ENCODE results near the gene CLDN14. TPM values are rescaled to one million over a fixed set of nuclear protein-coding genes. Genes with fewer than 3 reads are reported as not detected.

The CLDN14 gene
- total and polyA plus RNA-seq, 2 experiments from 2014 or later = 0.53 to 2.2 TPM

DNA sequence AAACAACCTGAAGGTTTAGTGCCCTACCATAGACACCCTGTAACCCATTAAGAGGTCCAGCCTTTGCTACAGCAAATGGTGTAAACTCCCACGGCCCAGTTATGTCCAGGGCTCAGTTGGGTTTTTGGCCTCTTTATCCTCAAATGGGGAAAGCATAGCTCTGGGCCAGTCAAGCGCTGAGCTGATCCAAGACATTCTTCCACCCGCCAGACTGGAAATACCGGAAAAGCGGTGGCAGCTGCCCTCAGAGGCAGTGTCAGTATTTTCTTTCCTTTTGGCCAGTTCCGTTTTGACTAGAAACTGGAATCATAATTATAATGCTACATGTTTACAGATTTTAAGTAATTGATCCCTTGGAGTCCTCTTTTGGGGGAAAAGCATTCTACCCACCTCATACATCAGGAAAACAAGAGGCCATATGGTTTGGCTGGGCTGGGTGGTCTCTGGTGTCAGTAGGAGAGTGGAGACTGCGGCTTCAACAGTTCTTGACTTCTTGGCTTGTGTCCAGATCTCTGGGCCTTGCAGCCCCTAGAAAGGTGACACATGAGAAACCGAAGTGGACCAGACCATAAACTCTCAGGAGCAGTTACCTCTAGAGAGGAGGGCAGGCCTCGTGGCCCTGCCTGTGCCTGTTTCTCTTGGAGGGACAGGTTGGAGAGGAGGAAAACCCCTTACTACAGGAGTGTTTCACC lies 30.2 kb upstream of the CLDN14 start:
- TF ChIP-seq, protein P1, sequence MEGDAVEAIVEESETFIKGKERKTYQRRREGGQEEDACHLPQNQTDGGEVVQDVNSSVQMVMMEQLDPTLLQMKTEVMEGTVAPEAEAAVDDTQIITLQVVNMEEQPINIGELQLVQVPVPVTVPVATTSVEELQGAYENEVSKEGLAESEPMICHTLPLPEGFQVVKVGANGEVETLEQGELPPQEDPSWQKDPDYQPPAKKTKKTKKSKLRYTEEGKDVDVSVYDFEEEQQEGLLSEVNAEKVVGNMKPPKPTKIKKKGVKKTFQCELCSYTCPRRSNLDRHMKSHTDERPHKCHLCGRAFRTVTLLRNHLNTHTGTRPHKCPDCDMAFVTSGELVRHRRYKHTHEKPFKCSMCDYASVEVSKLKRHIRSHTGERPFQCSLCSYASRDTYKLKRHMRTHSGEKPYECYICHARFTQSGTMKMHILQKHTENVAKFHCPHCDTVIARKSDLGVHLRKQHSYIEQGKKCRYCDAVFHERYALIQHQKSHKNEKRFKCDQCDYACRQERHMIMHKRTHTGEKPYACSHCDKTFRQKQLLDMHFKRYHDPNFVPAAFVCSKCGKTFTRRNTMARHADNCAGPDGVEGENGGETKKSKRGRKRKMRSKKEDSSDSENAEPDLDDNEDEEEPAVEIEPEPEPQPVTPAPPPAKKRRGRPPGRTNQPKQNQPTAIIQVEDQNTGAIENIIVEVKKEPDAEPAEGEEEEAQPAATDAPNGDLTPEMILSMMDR (IDR thresholded peaks at IDR 0.05; ENCODE audit: poor library complexity) = no peak
- TF ChIP-seq EZH2phosphoT487 (IDR thresholded peaks at IDR 0.05; ENCODE audit: low read depth, severe bottlenecking, unreplicated experiment) = no peak
- TF ChIP-seq EZH2 (IDR thresholded peaks at IDR 0.05; ENCODE audit: borderline replicate concordance) = no peak
- no peaks in the 10 kb centered on the region for H3K9me2 ChIP-seq (replicated peaks; ENCODE audit: insufficient read depth)
- 65% methylated on average over 9 of the region's 9 CpGs for WGBS (ENCODE audit: low lambda C conversion rate, missing lambda C conversion rate)
- H3K27me3 ChIP-seq = peaks cover 6% of the 10 kb centered on the region
- no peaks in the 10 kb centered on the region for H4K20me1 ChIP-seq (ENCODE audit: insufficient read depth, poor library complexity, severe bottlenecking)
- H3K9me3 ChIP-seq (ENCODE audit: low read depth) = no peaks in the 10 kb centered on the region
- H3K79me2 ChIP-seq = no peaks in the 10 kb centered on the region
- H3K4me2 ChIP-seq = no peak overlapping the region
- no peak overlapping the region for H3K4me3 ChIP-seq
- H3K36me3 ChIP-seq (replicated peaks; ENCODE audit: insufficient read depth, low read depth) = no peaks in the 10 kb centered on the region
- no peak overlapping the region for H2AFZ ChIP-seq
- H3K27ac ChIP-seq = peak overlapping the region; percentile 3
- peaks cover 2% of the 10 kb centered on the region for H3K4me1 ChIP-seq (ENCODE audit: insufficient read depth)
- DNase-seq (ENCODE audit: low spot score) = peak; percentile 26

DNA sequence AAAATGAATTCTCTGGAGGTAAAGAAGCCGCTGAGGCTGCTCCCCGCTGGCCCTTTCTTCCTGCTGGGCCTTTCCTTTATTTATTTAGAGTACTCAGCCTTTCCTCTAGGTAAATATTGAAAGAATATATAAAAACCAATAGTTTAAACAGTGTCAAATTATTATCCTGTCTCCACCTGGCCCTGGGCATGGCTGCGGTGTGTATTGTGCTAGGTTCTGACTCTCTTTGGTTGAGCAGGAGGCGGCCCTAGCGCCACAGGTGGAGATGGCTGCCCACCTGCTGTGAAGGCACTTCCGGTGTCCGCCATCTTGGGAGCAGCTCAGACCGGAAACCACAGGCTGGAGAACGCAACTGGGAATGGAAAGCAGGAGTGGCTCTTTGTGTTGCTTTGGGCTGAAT lies 29.0 kb upstream of the CLDN14 start:
- H2AFZ ChIP-seq = no peak overlapping the region
- TF ChIP-seq EZH2phosphoT487 (IDR thresholded peaks at IDR 0.05; ENCODE audit: low read depth, severe bottlenecking, unreplicated experiment) (no peak), EZH2 (IDR thresholded peaks at IDR 0.05; ENCODE audit: borderline replicate concordance) (no peak)
- TF ChIP-seq, protein P1 (IDR thresholded peaks at IDR 0.05; ENCODE audit: poor library complexity) = no peak
- H3K27ac ChIP-seq = no peak overlapping the region
- H3K9me2 ChIP-seq (replicated peaks; ENCODE audit: insufficient read depth) = no peaks in the 10 kb centered on the region
- no peaks in the 10 kb centered on the region for H4K20me1 ChIP-seq (ENCODE audit: insufficient read depth, poor library complexity, severe bottlenecking)
- H3K27me3 ChIP-seq = peaks cover 6% of the 10 kb centered on the region
- no peaks in the 10 kb centered on the region for H3K79me2 ChIP-seq
- no peak overlapping the region for H3K4me3 ChIP-seq
- H3K36me3 ChIP-seq (replicated peaks; ENCODE audit: insufficient read depth, low read depth) = no peaks in the 10 kb centered on the region
- DNase-seq (ENCODE audit: low spot score) = no peak
- H3K4me2 ChIP-seq = no peak overlapping the region
- H3K9me3 ChIP-seq (ENCODE audit: low read depth) = no peaks in the 10 kb centered on the region
- H3K4me1 ChIP-seq (ENCODE audit: insufficient read depth) = peaks cover 2% of the 10 kb centered on the region
- 89% methylated on average over 9 of the region's 9 CpGs for WGBS (ENCODE audit: low lambda C conversion rate, missing lambda C conversion rate)

DNA sequence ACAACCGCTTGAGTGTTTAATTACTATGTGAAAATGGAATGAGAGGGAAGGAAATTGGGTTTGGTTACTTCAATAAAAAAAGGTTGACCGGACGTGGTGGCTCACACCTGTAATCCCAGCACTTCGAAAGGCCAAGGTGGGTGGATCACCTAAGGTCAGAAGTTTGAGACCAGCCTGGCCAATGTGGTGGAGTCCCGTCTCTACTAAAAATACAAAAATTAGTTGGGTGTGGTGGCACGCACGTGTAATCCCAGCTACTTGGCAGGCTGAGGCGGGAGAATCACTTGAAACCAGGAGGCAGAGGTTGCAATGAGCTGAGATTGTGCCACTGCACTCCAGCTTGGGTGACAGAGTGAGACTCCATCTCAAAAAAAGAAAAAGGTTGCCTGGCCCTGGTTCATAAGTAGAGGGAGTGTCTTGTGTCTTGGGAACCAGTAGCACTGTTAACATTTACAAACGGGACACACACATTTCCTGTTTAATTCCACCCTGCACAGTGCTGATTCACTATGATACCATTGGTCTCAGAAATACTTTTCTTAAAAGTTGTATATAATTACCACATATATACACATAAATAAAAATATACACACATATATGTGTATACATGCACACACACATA lies 27.6 kb upstream of the CLDN14 start:
- Histone ChIP-seq H4K20me1 (ENCODE audit: insufficient read depth, poor library complexity, severe bottlenecking) (no peaks in the 10 kb centered on the region), H3K27me3 (peaks cover 3% of the 10 kb centered on the region), H3K36me3 (replicated peaks; ENCODE audit: insufficient read depth, low read depth) (no peaks in the 10 kb centered on the region), H3K4me1 (ENCODE audit: insufficient read depth) (peaks cover 2% of the 10 kb centered on the region), H2AFZ (no peak overlapping the region), H3K27ac (no peak overlapping the region), H3K79me2 (no peaks in the 10 kb centered on the region), H3K9me2 (replicated peaks; ENCODE audit: insufficient read depth) (no peaks in the 10 kb centered on the region), H3K4me3 (no peak overlapping the region), H3K9me3 (ENCODE audit: low read depth) (no peaks in the 10 kb centered on the region), H3K4me2 (no peak overlapping the region)
- WGBS (ENCODE audit: low lambda C conversion rate, missing lambda C conversion rate) = 84% methylated on average over 9 of the region's 9 CpGs
- TF ChIP-seq, protein P1 (IDR thresholded peaks at IDR 0.05; ENCODE audit: poor library complexity) = no peak
- TF ChIP-seq EZH2phosphoT487 (IDR thresholded peaks at IDR 0.05; ENCODE audit: low read depth, severe bottlenecking, unreplicated experiment) = no peak
- no peak for TF ChIP-seq EZH2 (IDR thresholded peaks at IDR 0.05; ENCODE audit: borderline replicate concordance)
- no peak for DNase-seq (ENCODE audit: low spot score)
